ENCODE measurements around the gene CAVIN3. TPM values are rescaled to one million over a fixed set of nuclear protein-coding genes. Genes with fewer than 3 reads are reported as not detected.

The CAVIN3 gene
- total and polyA plus RNA-seq, 2 of the 4 experiments (the other 2 are of a cell fraction): 112 to 185 TPM

GRCh38 chr11:6298605-6299004, 21.7 kb downstream of the CAVIN3 start:
- dilution Hi-C loops (cut with HindIII; ENCODE audit: low sequenced_read_pairs, unreplicated experiment) (no loop called here), intact Hi-C loops (cut with micrococcal nuclease) (loop anchor here (1.0 kb wide), 1 partner anchor 55 kb away; no protein-coding TSS in a partner anchor), in situ Hi-C loops (cut with MboI; ENCODE audit: low sequenced_read_pairs) (no loop called here)
- no TSS peak for BruUV-seq (replicated peaks)
- ATAC-seq (ENCODE audit: low read depth) (peak; percentile 80), DNase-seq (no peak)
- Histone ChIP-seq H2BK20ac (ENCODE audit: low read depth, low read length) (no peak overlapping the region), H3K4ac (ENCODE audit: low read depth, low read length) (no peak overlapping the region), H3K27ac (ENCODE audit: insufficient read depth, low read length) (no peak overlapping the region), H3K4me3 (ENCODE audit: insufficient read depth, low read depth, low read length) (no peak overlapping the region), H3K9me3 (ENCODE audit: control insufficient read depth, insufficient read depth, low read length) (no peaks in the 10 kb centered on the region), H3K79me1 (ENCODE audit: low read depth in 1 of 2, low read length in 2 of 2) (no peaks in the 10 kb centered on the region), H4K91ac (ENCODE audit: insufficient read depth, low read depth, low read length) (no peak overlapping the region), H2AFZ (replicated peaks; ENCODE audit: low read length, poor library complexity) (peak overlapping the region; percentile 8), H3K4me2 (ENCODE audit: low read depth, low read length) (no peak overlapping the region), H3K18ac (ENCODE audit: low read depth, low read length) (no peak overlapping the region), H3K56ac (ENCODE audit: extremely low read depth, insufficient read depth, low read length) (no peak overlapping the region), H4K8ac (ENCODE audit: low read depth in 2 of 2, low read length in 2 of 2) (no peak overlapping the region), H3K36me3 (ENCODE audit: control insufficient read depth, insufficient read depth, low read length) (no peaks in the 10 kb centered on the region), H2BK5ac (ENCODE audit: low read depth, low read length, poor library complexity, severe bottlenecking) (no peak overlapping the region), H2AK9ac (replicated peaks; ENCODE audit: low read depth, low read length, poor library complexity) (no peak overlapping the region), H2BK15ac (ENCODE audit: low read depth, low read length) (no peak overlapping the region), H2AK5ac (ENCODE audit: low read depth, low read length) (no peak overlapping the region), H3K23ac (ENCODE audit: low read depth, low read length) (no peak overlapping the region), H2BK120ac (ENCODE audit: low read depth, low read length) (no peak overlapping the region), H3K14ac (replicated peaks; ENCODE audit: low read depth, low read length) (no peak overlapping the region), H4K20me1 (ENCODE audit: insufficient read depth, low read length) (no peaks in the 10 kb centered on the region), H3K4me1 (ENCODE audit: control insufficient read depth, insufficient read depth, low read length) (peaks cover 1% of the 10 kb centered on the region; the same call in 1 of the 2 replicates), H4K5ac (ENCODE audit: low read depth, low read length) (no peak overlapping the region), H3K9me1 (ENCODE audit: insufficient read depth, low read length) (no peaks in the 10 kb centered on the region), H3K9ac (ENCODE audit: low read depth, low read length) (no peak overlapping the region), H3K27me3 (ENCODE audit: control insufficient read depth, insufficient read depth, low read length) (peaks cover 2% of the 10 kb centered on the region; the same call in 1 of the 2 replicates)
- CTCF ChIA-PET: interaction anchor here (0.6 to 2.9 kb wide), 6 partner anchors 9 to 275 kb away, joined by 3 to 11 read pairs (median 4); no protein-coding TSS in a partner anchor
- POLR2A ChIA-PET (ENCODE audit: unreplicated experiment): no interaction called here
- TF ChIP-seq BHLHE40 (IDR thresholded peaks at IDR 0.05; ENCODE audit: low read depth, low read length) (no peak), MAFK (IDR thresholded peaks at IDR 0.05; ENCODE audit: low read depth, low read length) (no peak), CHD1 (IDR thresholded peaks at IDR 0.05; ENCODE audit: low read depth, low read length) (no peak), MXI1 (IDR thresholded peaks at IDR 0.05; ENCODE audit: borderline replicate concordance, low read depth, low read length) (no peak), NFE2L2 (IDR thresholded peaks at IDR 0.05; ENCODE audit: low read depth, low read length) (no peak), ELK1 (IDR thresholded peaks at IDR 0.05; ENCODE audit: borderline replicate concordance, low read depth, low read length) (no peak), CEBPB (IDR thresholded peaks at IDR 0.05; ENCODE audit: low read depth, low read length) (no peak), USF2 (IDR thresholded peaks at IDR 0.05; ENCODE audit: low read depth, low read length) (no peak), RCOR1 (IDR thresholded peaks at IDR 0.05; ENCODE audit: insufficient replicate concordance, low read length) (no peak), RAD21 (IDR thresholded peaks at IDR 0.05; ENCODE audit: low read length) (peak; percentile 43), RFX5 (IDR thresholded peaks at IDR 0.05; ENCODE audit: low read depth, low read length) (no peak), POLR2A (IDR thresholded peaks at IDR 0.05; ENCODE audit: low read depth, low read length) (no peak), CTCF (conservative IDR thresholded peaks at IDR 0.05; ENCODE audit: low read depth, low read length) (peak; percentile 67), FOS (IDR thresholded peaks at IDR 0.05; ENCODE audit: low read depth, low read length) (no peak), SMC3 (IDR thresholded peaks at IDR 0.05; ENCODE audit: low read depth, low read length) (peak; percentile 39; the same call in 1 of the 2 replicates), MAZ (IDR thresholded peaks at IDR 0.05; ENCODE audit: borderline replicate concordance, low read depth, low read length) (no peak)
- WGBS, 2 experiments (ENCODE audit: extremely low coverage in 2 of 2, insufficient read length in 1 of 2): 19% methylated on average over 3 of the region's 4 CpGs; no CpG with 5 or more reads in 1 of the 2 experiments
